Spleen (tissue), 11 donors: ENCODE data around the gene MARCHF4. TPM values are rescaled to one million over a fixed set of nuclear protein-coding genes. Genes with fewer than 3 reads are reported as not detected.

Experiments used
- DNase-seq: peaks from one replicate; pipeline ENCODE4 v3.0.0-alpha.2; 2020
- H3K27ac ChIP-seq, 8 donors: fragments of 200-600 bp; sonication (generic) in 7 of 8; 1 replicate in 4 of 8; 2 replicates in 4 of 8; pipeline versions ENCODE4 v1.5.0 to v1.8.0; 2016 to 2021; ENCODE audit warnings: inconsistent platforms in 4 of 8, mild to moderate bottlenecking in 4 of 8, moderate library complexity in 1 of 8
- H3K27me3 ChIP-seq, 7 donors: fragments of 200-600 bp; sonication (generic) in 6 of 7; replicated peaks in 1 of 7; 1 replicate in 4 of 7; 2 replicates in 3 of 7; pipeline versions ENCODE4 v1.5.0 to v1.8.0; 2016 to 2021; ENCODE audit warnings: inconsistent platforms in 3 of 7, mild to moderate bottlenecking in 1 of 7
- H3K36me3 ChIP-seq, 6 donors: fragments of 200-600 bp; sonication (generic) in 5 of 6; 1 replicate in 4 of 6; 2 replicates in 2 of 6; pipeline versions ENCODE4 v1.5.0 to v1.8.0; 2016 to 2021; ENCODE audit warnings: inconsistent platforms in 2 of 6
- H3K4me1 ChIP-seq, 6 donors: fragments of 200-600 bp; sonication (generic) in 5 of 6; 1 replicate in 3 of 6; 2 replicates in 3 of 6; pipeline versions ENCODE4 v1.5.0 to v1.8.0; 2016 to 2021; ENCODE audit warnings: inconsistent platforms in 3 of 6
- H3K4me3 ChIP-seq, 8 donors: fragments of 200-600 bp; sonication (generic) in 7 of 8; 1 replicate in 4 of 8; 2 replicates in 4 of 8; pipeline versions ENCODE4 v1.5.0 to v1.8.0; 2016 to 2021; ENCODE audit warnings: inconsistent platforms in 4 of 8, mild to moderate bottlenecking in 4 of 8, moderate library complexity in 2 of 8
- H3K9me3 ChIP-seq, 8 donors: fragments of 200-600 bp; sonication (generic) in 7 of 8; 1 replicate in 4 of 8; 2 replicates in 4 of 8; pipeline versions ENCODE4 v1.5.0 to v1.8.0; 2016 to 2021; ENCODE audit warnings: inconsistent platforms in 4 of 8
- POLR2A ChIP-seq, 3 donors: fragments of 450-650 bp; IDR thresholded peaks; one replicate each; pipeline ENCODE4 v1.5.1; 2017; ENCODE audit warnings: antibody characterized with exemption in 3 of 3, mild to moderate bottlenecking in 1 of 3
- POLR2AphosphoS5 ChIP-seq, 3 donors: sonication (generic); formaldehyde crosslinking; IDR thresholded peaks; one replicate each; pipeline ENCODE4 v1.5.1; 2017; ENCODE audit warnings: antibody characterized with exemption in 3 of 3
- WGBS, 5 donors: extraction: QIAGEN DNeasy Blood & Tissue Kit in 3 of 5; methylation state at CpG; one replicate each; pipeline versions ENCODE4 v1.1.5 to v1.1.7; 2013 to 2018; 5-methylcytosine and 5-hydroxymethylcytosine counted together
- intact Hi-C: fragments of 100-400 bp; cut with DNase I; formaldehyde crosslinking; loops from one replicate; pipeline ENCODE4 v1.15.0; 2023; ENCODE audit warnings: low total_unique reads
- polyA plus RNA-seq, 3 donors: library from polyadenylated mRNA; stranded (reverse); fragments of 200-250 nt; gene quantifications; one replicate each; pipeline ENCODE4 v1.2.1, GENCODE V29; 2013
- total RNA-seq, 7 donors: library from RNA; depleted of rRNA in 3 of 7; stranded (reverse); fragments of >200 nt in 3 of 7; fragmentation: NEBNext Ultra II Directional in 4 of 7; extraction: Animal tissue kit (Norgen Biotek cat#: 25700) in 4 of 7; gene quantifications; one replicate each; pipeline versions ENCODE4 v1.1.0 to v1.2.1, GENCODE V29; 2016 to 2021
- TF ChIP-seq, protein P1 (sequence below), 11 experiments: fragments of 200-600 bp in 7 of 11; fragments of 450-650 bp in 4 of 11; sonication (generic) in 4 of 11; IDR thresholded peaks in 8 of 11; conservative IDR thresholded peaks in 3 of 11; 1 replicate in 7 of 11; 2 replicates in 4 of 11; pipeline versions ENCODE4 v1.4.0 to v1.8.0; 2016 to 2021; ENCODE audit warnings: antibody characterized with exemption in 11 of 11, inconsistent platforms in 4 of 11, mild to moderate bottlenecking in 1 of 11
- donor health status: healthy with polysubstance abuse.
- donor health status: DM: no; HTN: no; CAD: no; lungs with moderate emphysema.
- donor health status: DM: no; HTN: no; CAD: no.
- donor health status: Bipolar disorder and iron deficiency.
- donor health status: healthy.
- donor health status: DM: no; HTN: no; CAD: no.
- donor health status: DM: yes; HTN: yes; CAD: no.

Gene MARCHF4
- total and polyA plus RNA-seq, 10 donors: not detected

- WGBS, 5 donors: 54 to 69% (median 62%) methylated on average over 3 to 5 of the region's 5 CpGs
- no peaks in the 10 kb centered on the region for H3K36me3 ChIP-seq
- H3K9me3 ChIP-seq: no peaks in the 10 kb centered on the region
- no peak overlapping the region for H3K27ac ChIP-seq
- TF ChIP-seq, protein P1, sequence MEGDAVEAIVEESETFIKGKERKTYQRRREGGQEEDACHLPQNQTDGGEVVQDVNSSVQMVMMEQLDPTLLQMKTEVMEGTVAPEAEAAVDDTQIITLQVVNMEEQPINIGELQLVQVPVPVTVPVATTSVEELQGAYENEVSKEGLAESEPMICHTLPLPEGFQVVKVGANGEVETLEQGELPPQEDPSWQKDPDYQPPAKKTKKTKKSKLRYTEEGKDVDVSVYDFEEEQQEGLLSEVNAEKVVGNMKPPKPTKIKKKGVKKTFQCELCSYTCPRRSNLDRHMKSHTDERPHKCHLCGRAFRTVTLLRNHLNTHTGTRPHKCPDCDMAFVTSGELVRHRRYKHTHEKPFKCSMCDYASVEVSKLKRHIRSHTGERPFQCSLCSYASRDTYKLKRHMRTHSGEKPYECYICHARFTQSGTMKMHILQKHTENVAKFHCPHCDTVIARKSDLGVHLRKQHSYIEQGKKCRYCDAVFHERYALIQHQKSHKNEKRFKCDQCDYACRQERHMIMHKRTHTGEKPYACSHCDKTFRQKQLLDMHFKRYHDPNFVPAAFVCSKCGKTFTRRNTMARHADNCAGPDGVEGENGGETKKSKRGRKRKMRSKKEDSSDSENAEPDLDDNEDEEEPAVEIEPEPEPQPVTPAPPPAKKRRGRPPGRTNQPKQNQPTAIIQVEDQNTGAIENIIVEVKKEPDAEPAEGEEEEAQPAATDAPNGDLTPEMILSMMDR (IDR thresholded peaks at IDR 0.05 in 8 of 11, conservative IDR thresholded peaks at IDR 0.05 in 3 of 11): peak; percentile 62 to 88 (median 82)
- no peak for TF ChIP-seq POLR2AphosphoS5 (IDR thresholded peaks at IDR 0.05)
- no peak for DNase-seq
- no peaks in the 10 kb centered on the region for H3K27me3 ChIP-seq
- H3K4me3 ChIP-seq: no peak overlapping the region
- H3K4me1 ChIP-seq: no peaks in the 10 kb centered on the region
- intact Hi-C loops: no loop called here
Measured at GRCh38 chr2:216404010-216404618, 31.8 kb upstream of the MARCHF4 start.

- intact Hi-C loops: no loop called here
- Histone ChIP-seq H3K36me3 (no peaks in the 10 kb centered on the region), H3K27ac (no peak overlapping the region), H3K9me3 (no peaks in the 10 kb centered on the region), H3K4me3 (no peak overlapping the region), H3K4me1 (no peaks in the 10 kb centered on the region), H3K27me3 (no peaks in the 10 kb centered on the region)
- no peak for TF ChIP-seq POLR2A (IDR thresholded peaks at IDR 0.05)
- TF ChIP-seq, protein P1 (IDR thresholded peaks at IDR 0.05 in 8 of 11, conservative IDR thresholded peaks at IDR 0.05 in 3 of 11): no peak
- TF ChIP-seq POLR2AphosphoS5 (IDR thresholded peaks at IDR 0.05): no peak
- no peak for DNase-seq
- WGBS, 5 donors: 81 to 91% (median 86%) methylated on average over 6 of the region's 6 CpGs
Measured at GRCh38 chr2:216402751-216403150, 30.5 kb upstream of the MARCHF4 start.

DNA sequence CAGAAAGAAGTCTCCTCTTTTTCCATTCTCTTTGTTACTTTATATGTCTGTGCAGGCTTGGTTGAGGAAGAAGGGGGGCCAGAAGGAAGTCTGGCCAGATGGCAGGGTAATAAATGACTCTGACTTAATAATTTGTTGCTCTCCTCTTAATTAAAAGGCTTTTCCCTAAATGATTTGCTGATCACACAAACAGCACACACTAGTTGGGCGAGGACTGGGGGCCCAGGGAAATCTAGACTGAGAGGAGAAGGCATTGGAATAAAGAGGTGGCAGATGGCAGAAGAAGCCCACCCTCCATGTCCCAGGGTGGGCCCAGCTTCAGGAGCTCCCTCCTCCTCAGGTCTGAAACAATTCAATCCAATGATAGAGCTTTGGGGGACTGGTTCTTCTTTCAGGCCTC lies 27.3 kb upstream of the MARCHF4 start:
- H3K4me1 ChIP-seq: no peaks in the 10 kb centered on the region
- TF ChIP-seq, protein P1 (IDR thresholded peaks at IDR 0.05 in 8 of 11, conservative IDR thresholded peaks at IDR 0.05 in 3 of 11): no peak
- TF ChIP-seq POLR2A (IDR thresholded peaks at IDR 0.05): no peak
- TF ChIP-seq POLR2AphosphoS5 (IDR thresholded peaks at IDR 0.05): no peak
- no peak for DNase-seq
- 29 to 71% (median 57%) methylated on average over 1 of the region's 1 CpG for whole genome bisulfite sequencing, 5 donors
- H3K4me3 ChIP-seq: no peak overlapping the region
- no peaks in the 10 kb centered on the region for H3K27me3 ChIP-seq
- H3K36me3 ChIP-seq: no peaks in the 10 kb centered on the region
- H3K9me3 ChIP-seq: no peaks in the 10 kb centered on the region
- intact Hi-C loops: no loop called here
- no peak overlapping the region for H3K27ac ChIP-seq

DNA sequence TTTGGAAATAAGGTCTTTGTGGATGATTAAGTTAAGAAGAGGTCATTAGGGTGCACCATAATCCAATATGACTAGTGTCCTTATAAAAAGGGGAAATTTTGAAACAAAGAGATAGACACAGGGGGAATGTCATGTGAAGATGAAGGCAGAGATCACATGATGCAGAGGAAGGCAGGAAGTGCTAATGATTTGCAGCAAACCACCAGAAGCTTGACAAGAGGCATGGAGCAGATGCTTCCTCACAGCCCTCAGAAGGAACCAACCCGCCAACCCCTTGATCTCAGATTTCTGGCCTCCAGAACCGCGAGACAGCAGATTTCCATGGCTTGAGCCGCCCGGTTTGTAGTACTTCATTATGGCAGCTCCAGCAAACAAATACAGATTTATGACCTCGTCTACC lies 22.6 kb upstream of the MARCHF4 start:
- Histone ChIP-seq H3K27ac (no peak overlapping the region), H3K27me3 (no peaks in the 10 kb centered on the region), H3K36me3 (no peaks in the 10 kb centered on the region), H3K4me3 (no peak overlapping the region), H3K9me3 (no peaks in the 10 kb centered on the region), H3K4me1 (no peaks in the 10 kb centered on the region)
- DNase-seq: no peak
- 34 to 59% (median 50%) methylated on average over 6 of the region's 6 CpGs for WGBS, 5 donors
- intact Hi-C loops: no loop called here
- TF ChIP-seq POLR2AphosphoS5 (IDR thresholded peaks at IDR 0.05): no peak
- TF ChIP-seq, protein P1 (IDR thresholded peaks at IDR 0.05 in 8 of 11, conservative IDR thresholded peaks at IDR 0.05 in 3 of 11): no peak
- no peak for TF ChIP-seq POLR2A (IDR thresholded peaks at IDR 0.05)
